Suprapubic skin (tissue), 4 donors: ENCODE measurements around the gene ANP32E. TPM values are rescaled to one million over a fixed set of nuclear protein-coding genes. Genes with fewer than 3 reads are reported as not detected.
"Not testable (repeated sequence)": the region's sequence is repeated elsewhere in the genome, so short reads cannot be mapped to it uniquely, and the experiment has no call there.

Experiments
- DNase-seq, 2 donors: peaks; one replicate each; pipeline ENCODE4 v3.0.0-alpha.2; 2019; ENCODE audit warnings: low spot score in 2 of 2
- H3K27ac ChIP-seq: fragments of 200-600 bp; sonication (generic); one replicate; pipeline ENCODE4 v1.5.1; 2019
- H3K27me3 ChIP-seq: fragments of 200-600 bp; sonication (generic); one replicate; pipeline ENCODE4 v1.5.1; 2019
- H3K36me3 ChIP-seq: fragments of 200-600 bp; sonication (generic); one replicate; pipeline ENCODE4 v1.5.1; 2019
- H3K4me1 ChIP-seq: fragments of 200-600 bp; sonication (generic); one replicate; pipeline ENCODE4 v1.5.1; 2019
- H3K4me3 ChIP-seq: fragments of 200-600 bp; sonication (generic); one replicate; pipeline ENCODE4 v1.5.1; 2019; ENCODE audit warnings: mild to moderate bottlenecking
- H3K9me3 ChIP-seq: fragments of 200-600 bp; sonication (generic); one replicate; pipeline ENCODE4 v1.5.1; 2019
- CTCF ChIP-seq, 2 donors: fragments of 200-600 bp in 1 of 2; fragments of 450-650 bp in 1 of 2; sonication (generic) in 1 of 2; IDR thresholded peaks; one replicate each; pipeline ENCODE4 v1.5.1; 2016 to 2019; ENCODE audit warnings: antibody characterized with exemption in 2 of 2, mild to moderate bottlenecking in 1 of 2, moderate library complexity in 1 of 2
- EP300 ChIP-seq: sonication (generic); formaldehyde crosslinking; IDR thresholded peaks from one replicate; pipeline ENCODE4 v1.6.1; 2017; ENCODE audit warnings: antibody characterized with exemption
- POLR2A ChIP-seq, 2 donors: fragments of 450-650 bp; IDR thresholded peaks; one replicate each; pipeline ENCODE4 v1.6.1; 2017; ENCODE audit warnings: antibody characterized with exemption in 2 of 2, mild to moderate bottlenecking in 2 of 2, moderate library complexity in 2 of 2
- POLR2AphosphoS5 ChIP-seq, 3 donors: sonication (generic); formaldehyde crosslinking; IDR thresholded peaks; one replicate each; pipeline ENCODE4 v1.6.1; 2017; ENCODE audit warnings: antibody characterized with exemption in 3 of 3
- WGBS: methylation state at CpG from one replicate; pipeline ENCODE4 v1.1.5; 2018; 5-methylcytosine and 5-hydroxymethylcytosine counted together
- total RNA-seq, 4 donors: library from RNA; depleted of rRNA; stranded (reverse); fragments of >200 nt; gene quantifications; one replicate each; pipeline ENCODE4 v1.1.0, GENCODE V29; 2016

The ANP32E gene
- total RNA-seq, 4 donors from 2014 or later, result 7.5 to 17.6 (median 13.7) TPM

DNA sequence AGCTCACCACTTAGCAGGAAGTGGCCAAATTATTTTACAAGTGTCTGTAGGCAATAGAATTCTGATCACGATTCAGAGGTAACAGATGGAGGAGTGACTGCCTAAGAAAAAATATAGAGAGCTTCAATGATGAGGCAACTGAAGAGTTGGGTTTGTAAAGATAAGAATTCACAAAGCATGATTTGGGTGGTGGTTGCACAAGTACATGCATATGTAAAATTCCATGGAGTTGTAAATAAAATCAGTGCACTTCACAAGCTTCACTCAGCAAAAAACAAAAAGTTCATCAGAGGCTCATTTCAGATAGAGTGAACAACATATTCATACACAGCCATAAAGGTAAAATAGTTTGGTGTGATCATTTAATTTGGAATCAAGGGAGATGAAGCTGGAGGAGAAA, 10.9 kb downstream of the ANP32E start:
- WGBS, result 89% methylated on average over 1 of the region's 1 CpG
- no peak for TF ChIP-seq EP300
- no peak for TF ChIP-seq POLR2AphosphoS5 (IDR thresholded peaks at IDR 0.05)
- no peak for TF ChIP-seq CTCF (IDR thresholded peaks at IDR 0.05)
- TF ChIP-seq POLR2A (IDR thresholded peaks at IDR 0.05), result no peak
- no peaks in the 10 kb centered on the region for H3K4me1 ChIP-seq
- peaks cover 49% of the 10 kb centered on the region for H3K36me3 ChIP-seq
- H3K4me3 ChIP-seq, result no peak overlapping the region
- H3K27me3 ChIP-seq, result no peaks in the 10 kb centered on the region
- no peak for DNase-seq
- no peaks in the 10 kb centered on the region for H3K9me3 ChIP-seq
- H3K27ac ChIP-seq, result no peak overlapping the region

GRCh38 chr1:150221552-150221951, 14.4 kb downstream of the ANP32E start:
- peaks cover 35% of the 10 kb centered on the region for H3K36me3 ChIP-seq
- no peak for DNase-seq
- no peak overlapping the region for H3K4me3 ChIP-seq
- no peak overlapping the region for H3K27ac ChIP-seq
- 86% methylated on average over 2 of the region's 2 CpGs for WGBS
- TF ChIP-seq POLR2A (IDR thresholded peaks at IDR 0.05) (no peak), CTCF (IDR thresholded peaks at IDR 0.05) (peak; percentile 9 to 40)
- no peaks in the 10 kb centered on the region for H3K4me1 ChIP-seq
- no peaks in the 10 kb centered on the region for H3K27me3 ChIP-seq
- H3K9me3 ChIP-seq, result no peaks in the 10 kb centered on the region

GRCh38 chr1:150215855-150216254, 20.1 kb downstream of the ANP32E start:
- H3K9me3 ChIP-seq, H3K4me3 ChIP-seq, H3K27ac ChIP-seq, H3K36me3 ChIP-seq, DNase-seq, H3K27me3 ChIP-seq: not testable (repeated sequence)
- 97% methylated on average over 6 of the region's 6 CpGs for WGBS
- peaks cover 11% of the 10 kb centered on the region for H3K4me1 ChIP-seq

- Histone ChIP-seq H3K4me3 (peak overlapping the region; percentile 50), H3K27ac (peak overlapping the region; percentile 87), H3K4me1 (peaks cover 11% of the 10 kb centered on the region)
- not testable (repeated sequence) for H3K9me3 ChIP-seq, H3K36me3 ChIP-seq, H3K27me3 ChIP-seq, DNase-seq
- 77% methylated on average over 18 of the region's 18 CpGs for WGBS
Observed at GRCh38 chr1:150214099-150214756, 21.7 kb downstream of the ANP32E start.

DNA sequence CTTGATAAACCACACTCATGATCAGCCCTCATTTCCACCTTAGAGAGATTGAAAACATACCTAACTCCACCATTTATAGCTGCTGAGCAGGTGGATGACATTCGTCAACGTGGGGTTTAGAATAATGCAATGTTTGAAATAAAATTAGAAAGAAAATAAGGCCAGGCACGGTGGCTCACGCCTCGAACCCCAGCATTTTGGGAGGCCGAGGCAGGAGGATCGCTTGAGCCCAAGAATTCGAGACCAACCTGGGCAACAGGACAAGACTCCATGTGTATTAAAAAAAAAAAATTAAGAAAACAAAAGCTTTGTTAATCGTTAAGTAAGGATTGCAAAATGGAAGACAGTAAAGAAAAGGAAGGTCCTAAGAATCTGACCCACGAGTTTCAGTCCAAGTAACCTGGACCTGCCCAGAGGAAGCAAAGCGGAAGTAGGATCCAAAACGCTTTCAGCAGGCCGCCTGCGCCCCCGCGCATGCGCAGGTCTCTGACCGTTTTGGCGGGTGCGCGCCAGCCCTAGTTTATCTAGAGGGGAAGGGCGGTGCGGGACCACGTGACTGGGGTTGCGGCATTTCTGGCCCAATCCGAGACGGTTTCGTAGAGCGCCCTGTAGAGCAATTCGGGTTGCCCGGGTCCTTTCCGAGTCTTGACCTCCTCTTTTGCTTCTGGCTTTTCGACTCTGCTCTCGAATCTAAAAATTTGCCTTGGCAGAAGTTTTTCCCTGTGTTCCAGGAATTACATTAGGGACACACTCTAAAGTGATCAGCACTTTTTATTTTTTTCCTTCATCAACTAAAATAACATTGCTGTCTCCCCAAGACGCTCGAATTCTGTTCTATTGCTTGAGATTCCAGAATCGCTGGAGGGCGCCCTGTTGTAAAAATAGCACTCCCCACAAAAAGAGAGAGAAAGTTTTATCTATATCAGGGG, 22.5 kb downstream of the ANP32E start:
- Histone ChIP-seq H3K36me3 (no peaks in the 10 kb centered on the region), H3K4me1 (peaks cover 11% of the 10 kb centered on the region), H3K9me3 (no peaks in the 10 kb centered on the region), H3K27ac (peak overlapping the region; percentile 87), H3K27me3 (no peaks in the 10 kb centered on the region), H3K4me3 (peak overlapping the region; percentile 50)
- TF ChIP-seq EP300 (no peak), POLR2AphosphoS5 (IDR thresholded peaks at IDR 0.05) (peak in 1 of 3 donors; percentile 35)
- 16% methylated on average over 38 of the region's 38 CpGs for WGBS
- peak; percentile 97 to 98 for DNase-seq

- peaks cover 11% of the 10 kb centered on the region for H3K4me1 ChIP-seq
- no peaks in the 10 kb centered on the region for H3K36me3 ChIP-seq
- WGBS, result 95% methylated on average over 9 of the region's 9 CpGs
- no peak overlapping the region for H3K27ac ChIP-seq
- no peak overlapping the region for H3K4me3 ChIP-seq
- no peaks in the 10 kb centered on the region for H3K27me3 ChIP-seq
- TF ChIP-seq POLR2A (IDR thresholded peaks at IDR 0.05) (no peak), POLR2AphosphoS5 (IDR thresholded peaks at IDR 0.05) (no peak), EP300 (no peak), CTCF (IDR thresholded peaks at IDR 0.05) (no peak)
- no peak for DNase-seq
- H3K9me3 ChIP-seq, result no peaks in the 10 kb centered on the region
Observed at GRCh38 chr1:150212070-150212469, 23.8 kb downstream of the ANP32E start.
